Measurements from ENCODE around the gene C11orf97.

DNA sequence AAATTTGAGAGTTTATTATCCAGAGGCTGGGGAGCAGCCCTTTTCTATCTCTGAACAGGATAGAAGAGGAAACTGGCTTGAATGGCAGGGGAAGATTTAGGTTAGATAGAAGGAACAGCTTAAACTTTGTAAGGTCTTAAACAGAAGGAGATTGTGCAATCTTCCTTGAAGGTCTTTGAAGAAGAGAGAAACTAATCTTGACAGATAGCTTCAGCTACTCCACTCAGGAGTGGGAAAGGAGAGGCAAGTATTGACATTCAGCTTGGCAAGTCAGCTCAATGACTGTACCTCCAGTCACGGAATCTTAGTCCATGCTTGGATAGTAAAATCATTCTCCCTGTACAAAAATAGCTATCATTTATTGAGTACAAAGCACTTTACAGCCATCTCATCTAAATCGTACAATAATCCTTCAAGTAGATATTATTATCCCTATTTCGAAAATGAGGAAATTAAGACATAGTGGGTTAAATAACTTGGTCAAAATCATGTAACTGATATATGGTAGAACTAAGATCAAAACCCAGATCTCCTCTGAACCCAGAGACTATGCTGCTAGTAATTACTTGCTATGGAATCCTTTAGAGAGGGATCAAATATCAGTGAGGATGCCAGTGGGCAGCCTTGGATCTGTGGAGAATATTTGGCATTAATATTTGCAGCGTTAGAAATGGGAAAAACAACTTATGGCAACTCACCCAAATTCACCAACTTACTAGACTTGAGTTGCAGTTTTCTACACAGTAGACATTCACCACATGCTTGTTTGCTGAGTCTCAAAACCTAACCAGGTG lies 14.6 kb downstream of the C11orf97 start:
- TF ChIP-seq, protein P1, sequence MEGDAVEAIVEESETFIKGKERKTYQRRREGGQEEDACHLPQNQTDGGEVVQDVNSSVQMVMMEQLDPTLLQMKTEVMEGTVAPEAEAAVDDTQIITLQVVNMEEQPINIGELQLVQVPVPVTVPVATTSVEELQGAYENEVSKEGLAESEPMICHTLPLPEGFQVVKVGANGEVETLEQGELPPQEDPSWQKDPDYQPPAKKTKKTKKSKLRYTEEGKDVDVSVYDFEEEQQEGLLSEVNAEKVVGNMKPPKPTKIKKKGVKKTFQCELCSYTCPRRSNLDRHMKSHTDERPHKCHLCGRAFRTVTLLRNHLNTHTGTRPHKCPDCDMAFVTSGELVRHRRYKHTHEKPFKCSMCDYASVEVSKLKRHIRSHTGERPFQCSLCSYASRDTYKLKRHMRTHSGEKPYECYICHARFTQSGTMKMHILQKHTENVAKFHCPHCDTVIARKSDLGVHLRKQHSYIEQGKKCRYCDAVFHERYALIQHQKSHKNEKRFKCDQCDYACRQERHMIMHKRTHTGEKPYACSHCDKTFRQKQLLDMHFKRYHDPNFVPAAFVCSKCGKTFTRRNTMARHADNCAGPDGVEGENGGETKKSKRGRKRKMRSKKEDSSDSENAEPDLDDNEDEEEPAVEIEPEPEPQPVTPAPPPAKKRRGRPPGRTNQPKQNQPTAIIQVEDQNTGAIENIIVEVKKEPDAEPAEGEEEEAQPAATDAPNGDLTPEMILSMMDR (IDR thresholded peaks at IDR 0.05; ENCODE audit: low read length), result no peak
- no peak for TF ChIP-seq EZH2 (optimal IDR thresholded peaks at IDR 0.05; ENCODE audit: low read depth, low read length)
- no peak for TF ChIP-seq EZH2phosphoT487 (IDR thresholded peaks at IDR 0.05; ENCODE audit: low read length)

Measured in MM.1S (cell line).